Colonic mucosa (tissue), 4 donors: ENCODE results near the gene SPSB1. TPM values are rescaled to one million over a fixed set of nuclear protein-coding genes. Genes with fewer than 3 reads are reported as not detected.

Experiments
- DNase-seq: peaks from one replicate; pipeline ENCODE4 v3.0.0-alpha.2; 2020
- H3K27ac ChIP-seq: fragments of 200-600 bp; one replicate; pipeline ENCODE4 v1.8.0; 2021
- H3K27me3 ChIP-seq: fragments of 200-600 bp; one replicate; pipeline ENCODE4 v1.8.0; 2021
- H3K36me3 ChIP-seq: fragments of 200-600 bp; one replicate; pipeline ENCODE4 v1.8.0; 2021
- H3K4me1 ChIP-seq: fragments of 200-600 bp; one replicate; pipeline ENCODE4 v1.8.0; 2021; ENCODE audit warnings: mild to moderate bottlenecking
- H3K4me3 ChIP-seq: fragments of 200-600 bp; one replicate; pipeline ENCODE4 v1.8.0; 2021
- H3K9ac ChIP-seq, 2 donors: one replicate each; pipeline ENCODE4 v1.7.0; 2013; ENCODE audit warnings: control low read depth in 2 of 2, low read depth in 2 of 2, low read length in 2 of 2
- H3K9me3 ChIP-seq: fragments of 200-600 bp; one replicate; pipeline ENCODE4 v1.8.0; 2021
- intact Hi-C: fragments of 100-400 bp; cut with DNase I; formaldehyde crosslinking; loops from one replicate; pipeline ENCODE4 v1.14.1; 2022
- total RNA-seq, 2 donors: library from RNA; stranded (reverse); fragmentation: NEBNext Ultra II Directional in 1 of 2; extraction: Animal tissue kit (Norgen Biotek cat#: 25700) in 1 of 2; gene quantifications; one replicate each; pipeline ENCODE4 v1.2.1, GENCODE V29; 2021
- TF ChIP-seq, protein P1 (sequence below): fragments of 200-600 bp; IDR thresholded peaks from one replicate; pipeline ENCODE4 v1.8.0; 2022; ENCODE audit warnings: antibody characterized with exemption, mild to moderate bottlenecking
- donor health status: healthy.
- donor health status: DM: no; HTN: no; CAD: no.
- donor health status: DM: no; HTN: no; CAD: no.

SPSB1 gene
- total RNA-seq, 2 donors from 2014 or later, result 14.9 to 28.7 TPM

- Histone ChIP-seq H3K9ac (peak overlapping the region in 1 of 2 donors; percentile 14), H3K27ac (peak overlapping the region; percentile 61), H3K36me3 (no peaks in the 10 kb centered on the region), H3K27me3 (no peaks in the 10 kb centered on the region), H3K4me3 (no peak overlapping the region), H3K4me1 (peaks cover 13% of the 10 kb centered on the region), H3K9me3 (no peaks in the 10 kb centered on the region)
- DNase-seq, result peak; percentile 33
- intact Hi-C loops, result no loop called here
- TF ChIP-seq, protein P1, sequence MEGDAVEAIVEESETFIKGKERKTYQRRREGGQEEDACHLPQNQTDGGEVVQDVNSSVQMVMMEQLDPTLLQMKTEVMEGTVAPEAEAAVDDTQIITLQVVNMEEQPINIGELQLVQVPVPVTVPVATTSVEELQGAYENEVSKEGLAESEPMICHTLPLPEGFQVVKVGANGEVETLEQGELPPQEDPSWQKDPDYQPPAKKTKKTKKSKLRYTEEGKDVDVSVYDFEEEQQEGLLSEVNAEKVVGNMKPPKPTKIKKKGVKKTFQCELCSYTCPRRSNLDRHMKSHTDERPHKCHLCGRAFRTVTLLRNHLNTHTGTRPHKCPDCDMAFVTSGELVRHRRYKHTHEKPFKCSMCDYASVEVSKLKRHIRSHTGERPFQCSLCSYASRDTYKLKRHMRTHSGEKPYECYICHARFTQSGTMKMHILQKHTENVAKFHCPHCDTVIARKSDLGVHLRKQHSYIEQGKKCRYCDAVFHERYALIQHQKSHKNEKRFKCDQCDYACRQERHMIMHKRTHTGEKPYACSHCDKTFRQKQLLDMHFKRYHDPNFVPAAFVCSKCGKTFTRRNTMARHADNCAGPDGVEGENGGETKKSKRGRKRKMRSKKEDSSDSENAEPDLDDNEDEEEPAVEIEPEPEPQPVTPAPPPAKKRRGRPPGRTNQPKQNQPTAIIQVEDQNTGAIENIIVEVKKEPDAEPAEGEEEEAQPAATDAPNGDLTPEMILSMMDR, result no peak
Observed at GRCh38 chr1:9375912-9376311, 83.2 kb downstream of the SPSB1 start.

GRCh38 chr1:9376430-9376829 is 83.7 kb downstream of the SPSB1 start:
- Histone ChIP-seq H3K9me3 (no peaks in the 10 kb centered on the region), H3K9ac (peak overlapping the region in 1 of 2 donors; percentile 26), H3K4me3 (no peak overlapping the region), H3K27me3 (no peaks in the 10 kb centered on the region), H3K36me3 (no peaks in the 10 kb centered on the region), H3K27ac (peak overlapping the region; percentile 61), H3K4me1 (peaks cover 7% of the 10 kb centered on the region)
- TF ChIP-seq, protein P1, result no peak
- DNase-seq, result no peak
- intact Hi-C loops, result no loop called here

DNA sequence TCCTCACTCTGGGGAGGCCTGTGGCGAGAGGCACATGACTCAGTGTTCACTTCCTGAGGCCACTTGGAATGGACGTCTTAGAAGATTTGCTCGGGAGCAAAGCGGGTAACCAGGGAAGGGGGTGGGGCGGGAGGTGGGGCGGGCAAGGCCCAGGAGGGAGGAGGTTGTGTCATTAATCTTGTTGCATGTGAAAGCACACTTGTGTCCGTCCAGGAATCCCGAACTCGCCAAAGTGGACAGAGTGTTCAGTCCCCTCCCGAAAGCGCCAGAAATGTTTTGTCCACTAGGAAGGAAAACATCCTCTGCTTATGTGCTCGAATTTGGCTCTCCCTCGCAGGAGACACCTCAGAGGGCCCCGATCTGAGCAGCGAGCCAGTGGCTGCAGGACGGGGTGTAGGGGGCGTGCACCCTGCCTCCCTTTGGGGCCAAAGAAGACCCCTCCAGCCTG is 84.2 kb downstream of the SPSB1 start:
- Histone ChIP-seq H3K27ac (peak overlapping the region; percentile 61), H3K27me3 (no peaks in the 10 kb centered on the region), H3K4me3 (no peak overlapping the region), H3K36me3 (no peaks in the 10 kb centered on the region), H3K9ac (peak overlapping the region in 1 of 2 donors; percentile 26), H3K9me3 (no peaks in the 10 kb centered on the region), H3K4me1 (peaks cover 6% of the 10 kb centered on the region)
- TF ChIP-seq, protein P1, result no peak
- peak; percentile 35 for DNase-seq
- intact Hi-C loops, result no loop called here

DNA sequence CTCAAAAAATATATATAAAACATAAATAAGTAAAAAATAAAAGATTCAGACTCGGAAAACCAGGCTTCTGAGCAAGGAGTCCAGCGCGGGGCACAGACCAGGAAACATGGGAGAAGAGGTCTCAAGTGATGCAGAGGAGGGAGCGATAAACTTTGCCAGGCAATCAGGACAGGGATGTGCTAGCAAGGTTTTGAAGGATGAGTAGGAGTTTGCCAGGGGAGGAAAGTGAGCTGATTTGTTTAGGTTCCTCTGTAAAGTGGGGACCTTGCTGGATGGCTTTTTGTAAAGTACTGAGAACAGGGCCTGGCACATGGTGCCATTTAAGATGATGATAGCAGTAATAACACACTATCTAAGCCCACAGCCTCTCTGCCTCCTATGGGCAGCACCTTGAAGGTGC is 86.1 kb downstream of the SPSB1 start:
- intact Hi-C loops, result no loop called here
- TF ChIP-seq, protein P1, result no peak
- Histone ChIP-seq H3K36me3 (no peaks in the 10 kb centered on the region), H3K4me1 (no peaks in the 10 kb centered on the region), H3K27me3 (no peaks in the 10 kb centered on the region), H3K9me3 (no peaks in the 10 kb centered on the region), H3K27ac (no peak overlapping the region), H3K4me3 (no peak overlapping the region), H3K9ac (no peak overlapping the region)
- DNase-seq, result no peak

GRCh38 chr1:9380711-9381110 is 88.0 kb downstream of the SPSB1 start:
- Histone ChIP-seq H3K4me1 (no peaks in the 10 kb centered on the region), H3K27ac (no peak overlapping the region)
- TF ChIP-seq, protein P1, result no peak

More at GRCh38 chr1:9380711-9381110, 88.0 kb downstream of the SPSB1 start:
- Histone ChIP-seq H3K36me3 (no peaks in the 10 kb centered on the region), H3K9ac (no peak overlapping the region), H3K9me3 (no peaks in the 10 kb centered on the region), H3K4me3 (no peak overlapping the region), H3K27me3 (no peaks in the 10 kb centered on the region)
- DNase-seq, result no peak
- intact Hi-C loops, result no loop called here
